Superior temporal gyrus (tissue), 1 donor: ENCODE results near the gene RCBTB2.
"Not testable (repeated sequence)": the region's sequence is repeated elsewhere in the genome, so short reads cannot be mapped to it uniquely, and the experiment has no call there.

ENCODE experiments used
- DNase-seq: peaks from one replicate; pipeline ENCODE4 v3.0.0-alpha.2; 2016; ENCODE audit errors: extremely low spot score

Gene RCBTB2

DNA sequence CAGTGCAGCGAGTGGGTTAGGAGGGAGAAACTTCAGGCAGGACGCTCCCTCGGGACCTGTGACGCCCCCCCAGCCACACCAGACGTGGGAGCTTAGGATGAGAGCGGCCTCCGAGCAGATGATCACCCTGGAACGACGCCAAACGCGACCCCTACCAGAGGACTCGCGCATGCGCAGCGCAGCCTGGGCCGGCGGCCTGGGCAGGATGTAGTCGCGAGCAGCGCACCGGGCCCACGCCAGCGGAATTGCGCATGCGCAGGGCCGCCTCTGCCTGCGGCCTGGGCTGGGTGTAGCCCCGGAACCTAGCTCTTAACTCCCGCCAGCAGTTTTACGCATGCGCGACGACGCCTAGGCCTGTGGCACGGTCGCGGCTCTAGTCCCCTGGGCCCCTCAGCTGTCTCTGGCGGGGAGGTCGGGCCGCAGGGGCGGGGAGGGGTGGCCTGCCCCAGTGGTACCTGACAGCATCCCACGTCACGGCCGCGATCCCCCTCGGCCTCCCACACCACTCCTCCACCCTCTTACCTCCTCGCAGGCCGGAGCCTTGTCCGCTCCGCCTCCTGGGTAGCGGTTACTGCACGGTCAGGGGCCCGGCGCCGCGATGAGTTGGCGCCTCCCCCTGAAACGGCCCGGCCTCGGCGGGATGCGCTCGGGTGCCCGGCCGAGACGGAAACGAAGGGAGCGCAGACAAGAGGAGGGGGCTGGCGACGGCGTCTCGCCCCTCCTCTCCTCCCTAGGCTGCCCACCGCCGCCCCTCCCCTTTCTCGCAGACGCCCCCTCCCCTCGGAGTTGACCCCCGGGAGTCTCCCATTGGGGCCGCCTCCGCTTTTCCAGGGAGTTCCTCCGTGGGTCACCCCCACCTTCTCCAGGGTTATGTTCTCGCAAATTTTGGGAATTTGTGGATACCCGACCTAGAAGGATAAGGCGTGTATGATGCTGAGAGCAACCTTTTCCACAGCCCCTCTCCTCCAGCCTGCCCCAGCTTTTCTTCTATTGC is at the start of gene RCBTB2:
RCBTB2 (minus strand) TSS at position 575 of the 994 bp plus-strand sequence. CDS start 11,141 bp downstream, outside the sequence.
- DNase-seq: peak; percentile 98

DNA sequence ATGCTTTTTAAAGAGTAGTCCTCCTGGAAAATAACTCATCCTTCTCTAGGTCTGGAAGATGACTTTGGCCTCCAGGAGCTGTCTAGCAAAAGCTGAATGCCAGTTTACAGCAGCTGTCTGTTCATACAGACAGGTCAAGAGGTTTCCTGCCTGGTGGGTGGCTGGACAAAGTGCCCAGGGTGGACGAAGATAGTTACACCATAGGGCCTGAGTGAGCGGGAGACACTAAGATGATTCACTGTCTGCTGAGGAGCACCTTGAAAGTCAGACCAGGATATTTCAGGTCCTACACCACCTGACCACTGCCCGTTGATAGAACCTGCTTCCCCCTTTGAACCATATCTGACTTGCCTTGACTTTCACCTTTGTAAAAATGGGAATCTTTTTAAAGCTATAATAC is 49.2 kb upstream of the RCBTB2 start:
- no peak for DNase-seq

DNA sequence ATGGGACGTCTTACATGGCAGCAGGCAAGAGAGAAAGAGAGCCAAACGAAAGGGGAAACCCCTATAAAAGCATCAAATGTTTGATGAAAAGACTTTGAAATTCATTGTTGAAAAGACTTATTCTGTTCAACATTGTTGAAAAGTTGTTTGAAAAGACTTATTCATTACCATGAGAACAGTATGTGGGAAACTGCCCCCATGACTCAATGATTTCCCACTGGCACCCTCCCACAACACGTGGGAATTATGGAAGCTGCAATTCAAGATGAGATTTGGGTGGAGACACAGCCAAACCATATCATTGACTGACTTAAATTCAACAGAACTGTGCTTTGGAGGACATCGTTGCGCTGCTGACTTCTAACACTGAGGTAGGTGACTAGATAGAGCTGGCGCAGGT is 48.0 kb upstream of the RCBTB2 start:
- DNase-seq: no peak

DNA sequence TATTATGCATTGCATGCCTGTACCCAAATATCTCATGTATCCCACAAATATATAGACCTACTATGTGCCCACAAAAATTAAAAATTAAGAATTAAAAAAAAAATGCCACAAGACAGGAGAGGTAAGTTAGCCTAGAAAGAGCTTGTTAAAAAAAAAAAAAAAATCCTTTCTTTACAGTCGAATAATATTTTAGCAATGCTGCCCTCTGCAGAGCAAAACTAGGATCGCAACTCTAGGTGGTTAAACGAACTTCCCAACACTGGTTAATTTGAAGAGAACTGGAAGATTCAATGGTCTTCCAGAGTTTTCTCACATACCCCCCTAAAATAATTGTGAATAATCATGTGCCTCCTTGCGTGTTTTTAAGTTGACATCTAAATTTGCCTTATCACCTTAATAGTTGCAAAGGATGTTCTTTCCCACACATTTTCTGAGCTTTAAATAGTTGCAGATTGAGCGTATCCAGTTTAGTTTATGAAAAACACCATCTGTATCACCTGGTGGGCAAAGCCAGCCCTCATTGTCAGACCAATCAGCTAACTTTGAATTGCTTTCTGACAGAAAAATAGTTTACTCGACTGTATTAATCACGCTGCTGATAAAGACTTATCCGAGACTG is 47.4 kb upstream of the RCBTB2 start:
- peak; percentile 96 for DNase-seq

DNA sequence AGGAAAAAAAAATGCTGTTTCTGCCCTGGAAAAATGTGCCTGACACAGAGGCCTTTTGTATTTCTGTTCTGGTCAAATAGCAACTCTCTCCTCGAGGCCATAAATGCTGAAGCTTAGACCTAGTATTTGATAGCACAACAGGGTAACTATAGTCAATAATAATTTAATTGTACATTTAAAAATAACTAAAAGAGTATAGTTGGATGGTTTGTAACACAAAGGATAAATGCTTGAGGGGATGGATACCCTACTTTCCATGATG is 47.0 kb upstream of the RCBTB2 start:
- not testable (repeated sequence) for DNase-seq

DNA sequence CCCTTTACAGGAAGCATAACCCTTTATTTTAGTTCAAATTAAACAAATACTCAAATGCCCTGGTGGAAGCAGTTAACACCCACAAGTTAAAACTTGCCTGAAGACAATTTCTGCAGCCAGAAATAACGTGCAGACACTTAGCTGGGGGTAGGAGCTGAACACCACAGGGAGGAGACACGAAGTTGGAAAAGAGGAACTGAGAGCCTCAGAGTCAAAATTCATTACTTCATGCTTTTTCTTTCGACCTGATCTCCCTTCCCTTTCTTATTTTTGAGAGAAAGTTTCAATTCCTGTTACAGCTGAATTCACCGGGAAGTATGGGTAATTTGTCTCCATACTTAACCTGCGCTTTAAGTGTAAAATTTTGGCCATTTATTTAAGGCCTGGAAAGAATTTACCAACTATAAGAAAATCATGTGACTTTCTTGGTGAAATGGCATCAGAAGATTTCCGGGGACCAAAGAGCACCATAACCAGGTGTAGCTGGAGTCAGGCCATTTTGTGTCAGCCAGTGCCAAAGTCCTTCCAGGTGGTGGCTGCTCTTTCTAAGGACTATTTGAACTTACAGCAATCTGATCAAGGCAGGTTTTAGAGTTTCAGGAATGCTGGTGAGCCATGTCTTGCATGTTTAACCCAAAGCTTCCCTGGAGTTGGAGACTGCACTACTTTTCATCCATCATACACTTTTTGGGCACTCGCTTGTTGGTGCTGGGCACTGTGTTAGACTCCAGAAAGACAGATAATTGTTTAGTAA is 46.5 kb upstream of the RCBTB2 start:
- DNase-seq: no peak

DNA sequence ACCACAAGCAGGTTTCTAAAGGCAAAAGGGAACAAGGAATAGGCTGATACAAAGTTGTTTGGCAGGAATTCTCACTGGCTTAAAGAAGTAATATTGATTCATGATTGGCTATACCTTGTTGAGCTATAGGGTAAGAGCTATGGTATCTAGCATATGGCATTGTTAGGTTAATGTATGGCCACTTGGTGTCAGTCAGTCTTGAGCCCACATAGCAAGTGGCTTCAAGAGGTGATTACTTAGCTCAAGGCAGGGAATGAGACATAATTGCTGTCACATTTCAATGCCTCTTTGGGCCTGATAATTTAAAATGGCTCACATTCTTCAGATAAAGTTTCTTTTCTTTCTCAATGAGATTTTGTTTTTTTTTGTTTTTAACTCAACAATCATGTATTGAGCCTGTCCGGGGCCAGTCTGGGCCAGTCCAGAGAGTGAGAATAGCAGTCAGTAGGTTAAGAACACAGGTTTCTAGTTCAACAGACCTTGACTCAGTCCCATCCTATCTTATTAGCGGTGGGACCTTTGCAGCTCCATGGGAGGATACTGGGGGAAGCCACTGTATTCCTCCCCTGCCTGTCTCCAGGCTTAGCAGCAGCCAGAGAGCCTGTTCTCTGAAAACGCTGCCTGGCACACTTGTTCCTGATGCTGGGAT is 45.8 kb upstream of the RCBTB2 start:
- no peak for DNase-seq

DNA sequence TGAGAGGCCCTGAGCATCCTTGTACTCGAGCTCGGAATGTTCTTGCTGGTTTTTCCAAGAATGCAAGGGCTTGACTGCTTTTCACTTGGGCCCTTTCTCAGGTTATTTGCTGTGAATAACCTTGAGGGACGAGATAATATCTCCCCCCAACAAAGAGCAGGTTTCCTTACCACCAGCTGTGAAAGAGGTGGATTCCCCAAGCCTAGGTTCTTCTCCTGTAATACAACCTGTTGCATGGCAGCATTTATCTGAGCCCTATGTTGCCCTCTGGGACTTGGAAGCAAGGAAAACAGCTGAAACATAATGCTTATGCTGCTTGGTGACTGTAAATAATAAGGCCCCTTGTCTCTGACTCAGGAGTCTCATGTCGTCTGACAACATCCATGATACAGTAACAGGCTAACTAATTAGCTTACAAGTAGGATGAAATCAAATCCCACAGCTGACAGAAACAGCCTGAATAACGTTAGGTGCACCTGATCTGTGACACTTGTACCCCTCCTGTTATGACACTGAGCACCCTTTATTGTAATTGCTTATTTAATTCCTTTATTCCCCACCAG is 43.6 kb upstream of the RCBTB2 start:
- no peak for DNase-seq

DNA sequence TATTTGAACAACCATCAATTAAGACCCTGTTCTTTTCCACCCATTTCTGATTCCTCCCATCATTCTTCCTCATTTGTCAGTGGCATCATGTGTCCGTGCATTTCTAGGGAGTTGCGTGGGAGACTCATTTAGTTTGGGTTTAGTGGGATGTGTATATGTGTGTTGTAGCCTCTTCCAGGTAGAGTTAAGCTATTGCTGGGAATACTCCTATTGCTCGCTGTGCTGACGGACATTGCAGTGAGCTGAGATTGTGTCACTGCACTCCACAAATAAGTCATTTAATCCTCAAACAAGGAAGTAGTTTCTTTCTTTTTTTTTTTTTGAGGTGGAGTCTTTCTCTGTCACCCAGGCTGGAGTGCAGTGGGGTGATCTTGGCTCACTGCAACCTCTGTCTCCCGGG is 42.2 kb upstream of the RCBTB2 start:
- no peak for DNase-seq

DNA sequence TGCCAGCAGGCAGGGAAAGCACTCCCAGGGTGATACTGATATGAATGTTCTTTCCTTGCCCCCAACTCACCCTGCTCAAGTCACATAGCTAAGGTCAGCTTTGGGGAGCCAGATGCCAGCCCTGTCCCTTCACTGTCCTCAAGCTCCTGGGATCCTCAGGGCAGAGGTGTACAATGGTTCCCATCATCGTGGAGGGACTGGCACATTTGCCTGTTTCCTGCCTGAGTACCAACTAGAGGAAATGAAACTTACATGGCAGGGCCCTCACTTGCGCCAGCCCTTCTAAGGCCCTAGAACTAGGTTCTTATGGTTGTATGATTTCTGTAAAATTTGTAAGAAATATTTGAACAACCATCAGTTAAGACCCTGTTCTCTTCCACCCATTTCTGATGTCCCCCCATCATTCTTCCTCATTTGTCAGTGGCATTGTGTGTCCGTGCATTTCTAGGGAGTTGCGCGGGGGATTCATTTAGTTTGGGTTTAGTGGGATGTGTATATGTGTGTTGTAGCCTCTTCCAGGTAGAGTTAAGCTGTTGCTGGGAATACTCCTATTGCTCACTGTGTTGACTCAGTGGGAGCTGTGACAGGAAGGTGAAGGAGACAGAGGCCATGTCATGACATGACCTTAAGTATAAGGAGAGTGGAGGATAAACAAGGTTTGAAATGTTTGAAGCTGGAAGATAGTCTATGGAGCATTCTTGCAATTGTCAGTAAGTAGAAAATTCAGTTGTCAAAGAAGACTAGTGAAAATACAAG is 41.3 kb upstream of the RCBTB2 start:
- no peak for DNase-seq

DNA sequence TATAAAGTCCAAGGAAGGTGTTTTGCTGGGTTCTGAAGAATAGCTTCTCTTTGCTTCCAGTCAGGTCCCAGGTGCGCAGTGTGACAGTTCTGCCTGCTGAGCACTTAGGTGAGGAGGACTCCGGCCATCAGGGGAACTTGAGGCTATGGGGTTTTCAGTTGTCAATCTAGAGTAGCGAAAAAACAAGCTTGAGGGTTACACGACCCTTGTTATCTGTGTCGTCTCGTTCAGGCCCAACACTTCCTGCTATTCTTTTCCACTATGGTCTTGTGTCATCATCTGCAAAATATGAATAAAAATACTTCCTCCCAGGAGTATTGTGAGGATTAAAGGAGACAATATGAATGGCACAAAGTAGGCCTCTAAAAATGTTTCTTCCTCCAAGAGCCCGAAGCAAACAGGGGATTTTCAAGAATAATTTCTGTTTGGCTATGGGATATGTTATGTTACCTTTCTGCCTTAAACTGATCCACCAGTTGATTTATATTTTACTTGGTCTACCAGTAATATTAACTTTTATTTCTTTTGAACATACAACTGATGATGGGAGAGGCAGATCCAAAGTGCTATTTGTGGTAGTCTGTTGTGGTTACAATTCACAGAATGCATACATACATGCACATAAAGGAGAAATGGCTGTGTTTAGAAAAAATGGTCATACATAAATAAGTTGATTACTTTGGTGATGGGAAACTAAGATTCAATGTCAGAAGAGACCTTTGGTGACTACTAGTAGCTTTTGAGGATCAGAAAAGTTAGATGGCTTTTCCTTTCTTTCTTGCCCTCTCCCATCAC is 40.5 kb upstream of the RCBTB2 start:
- no peak for DNase-seq

DNA sequence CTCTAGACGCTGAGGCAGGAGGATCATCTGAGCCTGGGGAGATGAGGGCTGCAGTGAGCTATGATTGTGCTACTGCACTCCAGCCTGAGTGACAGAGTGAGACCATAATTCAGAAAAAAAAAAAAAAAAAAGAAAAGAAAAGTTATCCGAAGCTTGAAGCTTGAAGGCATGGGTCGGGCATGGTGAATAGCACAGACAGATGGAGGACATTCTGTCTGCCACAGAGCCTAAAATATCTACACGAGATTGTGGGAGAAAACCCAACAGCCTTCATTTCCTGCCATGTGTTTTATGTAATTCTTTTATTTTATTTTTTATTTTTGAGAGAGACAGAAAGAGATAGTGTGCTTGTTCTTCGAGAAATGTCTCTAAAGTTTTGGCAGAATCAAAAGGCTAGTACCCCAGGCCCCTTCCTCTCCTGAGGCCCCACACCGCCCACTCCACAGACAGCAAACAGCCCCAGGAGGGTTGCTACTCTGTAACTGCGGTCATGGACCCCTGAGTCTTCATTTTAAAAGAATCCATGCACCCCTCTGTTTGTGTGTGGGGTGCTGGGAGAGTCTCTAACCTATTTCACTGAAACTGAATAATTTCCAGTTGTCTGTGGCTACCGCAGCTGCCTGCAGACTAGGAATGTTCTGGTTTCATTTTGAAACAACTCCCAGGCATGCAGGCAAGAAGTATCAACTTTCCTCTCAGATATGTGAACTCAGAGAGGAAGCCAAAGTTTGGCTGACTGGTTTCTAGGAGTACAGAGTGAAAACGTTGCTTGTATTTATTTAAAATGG is 38.4 kb upstream of the RCBTB2 start:
- no peak for DNase-seq

DNA sequence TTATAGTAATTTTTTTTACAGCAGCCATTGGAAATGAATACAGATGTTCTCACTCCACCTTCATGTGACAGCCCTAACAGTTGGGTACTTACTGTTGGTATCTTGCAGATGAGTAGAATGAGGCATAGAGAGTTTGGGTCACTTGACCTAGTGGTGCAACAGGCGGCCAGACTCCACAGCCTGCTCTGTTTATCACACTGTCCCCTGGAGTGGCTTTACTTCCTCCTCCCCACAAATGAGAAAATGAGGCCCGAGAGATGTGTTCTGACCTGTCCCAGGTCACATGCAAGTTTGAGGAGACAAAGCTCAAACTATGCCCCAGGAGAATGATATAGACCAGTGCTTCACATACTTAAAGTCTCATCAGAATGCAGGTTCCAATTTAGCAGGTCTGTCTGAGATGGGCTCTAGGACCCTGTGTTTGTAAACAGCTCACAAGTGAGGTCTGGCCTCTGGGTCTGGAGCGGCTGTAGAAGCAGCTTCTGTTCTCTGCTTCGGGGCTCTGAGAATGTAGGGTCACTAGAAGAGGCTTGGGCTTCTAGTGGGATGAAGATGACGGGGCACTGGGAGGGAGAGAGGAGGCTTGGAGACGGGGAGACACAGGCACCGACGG is 37.4 kb upstream of the RCBTB2 start:
- no peak for DNase-seq

DNA sequence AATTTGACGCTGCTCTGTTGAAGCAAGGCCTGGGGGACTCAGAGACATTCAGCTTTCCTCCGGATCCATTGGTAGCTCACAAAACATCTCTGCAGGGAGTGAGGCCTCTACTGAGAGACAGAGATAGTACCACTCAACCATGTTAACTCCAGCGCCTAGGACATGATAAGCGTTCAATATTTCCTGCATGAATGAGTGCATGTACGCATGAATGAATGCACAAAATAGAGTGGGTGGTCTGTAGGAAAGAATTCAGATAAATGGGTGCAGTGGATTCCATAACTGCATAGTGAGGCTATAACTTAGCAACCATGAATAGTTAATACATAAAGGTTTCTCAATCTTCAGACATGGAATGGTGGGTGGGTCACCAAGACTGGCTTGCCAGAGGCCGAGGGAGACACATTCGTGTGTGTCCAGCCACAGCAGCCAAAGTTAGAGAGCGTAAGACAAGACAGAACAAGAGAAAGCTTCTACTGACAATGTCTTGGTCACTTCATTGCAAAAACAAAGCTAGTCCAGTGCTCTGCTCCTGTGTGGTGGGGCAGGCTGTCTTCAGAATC is 36.3 kb upstream of the RCBTB2 start:
- no peak for DNase-seq

DNA sequence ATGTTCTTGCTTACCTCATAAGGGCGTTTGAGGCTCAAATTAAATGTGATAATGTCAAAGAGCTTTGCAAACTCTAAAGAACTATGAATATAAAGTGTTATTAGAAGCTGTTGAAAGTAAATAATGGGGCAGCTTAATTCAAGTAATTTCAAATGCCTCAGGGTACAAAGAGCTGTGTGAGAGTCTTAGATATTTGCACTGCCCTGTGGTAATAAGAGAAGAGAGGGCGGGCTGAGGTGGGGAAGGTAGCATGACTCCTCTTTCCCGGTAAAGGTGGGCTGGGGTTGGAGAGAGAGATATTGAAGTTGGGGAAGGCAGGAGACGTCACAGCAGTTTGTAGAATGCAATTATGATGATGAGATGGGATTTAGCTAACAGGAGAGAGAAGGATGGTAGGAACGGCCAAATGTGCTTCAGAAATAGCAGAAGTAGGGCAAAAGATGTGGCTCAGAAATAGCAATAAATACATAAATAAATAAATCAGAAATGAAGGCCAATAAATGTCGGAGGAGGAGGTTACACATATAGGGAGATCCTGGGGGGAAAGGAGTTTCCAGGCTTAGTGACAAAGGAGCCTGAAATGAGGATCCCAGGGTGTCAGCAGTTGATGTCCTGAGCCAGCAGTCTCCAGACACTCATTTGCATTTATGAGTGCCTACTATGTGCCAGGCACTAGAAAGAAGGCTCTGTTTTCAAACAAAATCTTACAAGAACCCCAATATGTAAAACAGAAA is 35.7 kb upstream of the RCBTB2 start:
- no peak for DNase-seq

DNA sequence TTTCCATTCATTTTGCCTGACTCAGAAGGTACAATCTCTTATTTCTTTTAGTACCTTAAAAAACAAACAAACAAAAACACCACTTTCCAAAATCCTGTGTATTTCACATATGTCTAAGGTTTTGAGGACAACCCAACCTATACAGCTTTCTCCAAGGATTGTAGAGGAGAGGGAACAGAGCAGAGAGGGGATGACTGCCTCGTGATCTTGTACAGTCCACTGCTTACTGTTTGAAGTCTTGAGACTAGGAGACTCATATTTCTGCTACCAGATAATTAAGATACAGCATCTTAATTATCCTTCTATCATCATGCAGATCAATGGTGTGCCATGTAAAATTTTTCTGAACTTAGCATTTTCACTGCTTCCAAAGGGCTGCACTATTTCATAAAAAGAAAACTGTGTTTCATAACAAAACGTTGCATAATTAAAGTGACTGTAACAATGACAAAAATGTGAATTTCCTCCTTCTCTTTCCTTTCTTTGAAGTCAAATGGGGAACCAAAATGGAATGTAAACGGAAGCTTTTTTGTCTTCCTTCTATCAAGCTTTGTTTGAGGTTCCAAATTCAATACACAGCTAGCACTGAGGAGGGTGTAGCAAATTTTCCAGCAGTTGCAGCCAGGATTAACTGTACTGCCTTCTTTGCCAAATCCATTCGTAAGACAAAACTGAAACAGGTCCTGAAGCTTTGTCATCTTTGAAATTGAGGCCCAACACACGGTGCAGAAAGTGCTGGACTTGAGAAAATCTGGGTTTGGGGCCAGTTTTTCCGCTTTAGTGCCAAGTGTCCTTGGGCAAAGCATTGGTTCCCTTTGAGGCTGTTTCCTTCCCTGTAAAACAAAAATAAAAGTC is 34.9 kb upstream of the RCBTB2 start:
- DNase-seq: no peak

DNA sequence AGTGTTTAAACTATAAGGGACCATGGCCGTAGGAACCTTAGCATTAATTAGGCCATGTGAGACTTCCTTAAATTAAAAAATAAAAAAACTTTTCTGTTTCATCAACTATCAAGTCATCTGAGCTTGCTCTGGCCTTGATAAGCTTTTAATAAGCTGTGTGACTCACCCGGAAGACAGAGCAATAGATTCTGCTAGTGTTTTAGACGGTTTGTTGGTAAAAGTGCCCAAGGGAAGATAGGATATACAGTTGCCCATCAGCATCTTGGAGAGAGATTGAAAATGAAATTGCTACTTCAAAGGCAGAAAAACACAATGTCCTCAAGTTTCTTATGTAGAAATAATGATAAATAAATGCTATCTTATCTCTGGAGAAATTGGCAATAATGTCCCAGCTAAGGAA is 31.2 kb upstream of the RCBTB2 start:
- no peak for DNase-seq
